Measurements from ENCODE around the gene CFI.

GRCh38 chr4:109713500-109713899 lies 88.3 kb downstream of the CFI start:
- TF ChIP-seq CTCF (IDR thresholded peaks at IDR 0.05) = no peak
- no peak for TF ChIP-seq EZH2 (IDR thresholded peaks at IDR 0.05; ENCODE audit: borderline replicate concordance, insufficient read depth, low read depth, low read length, poor library complexity, severe bottlenecking)
